ENCODE results near the gene DERA. TPM values are rescaled to one million over a fixed set of nuclear protein-coding genes. Genes with fewer than 3 reads are reported as not detected.

The DERA gene
- total RNA-seq, 2 donors from 2014 or later: 33.0 to 33.7 TPM

GRCh38 chr12:15982071-15982470, 70.9 kb downstream of the DERA start:
- no peak overlapping the region for H3K4me3 ChIP-seq
- WGBS: 64% methylated on average over 5 of the region's 5 CpGs
- H3K9me3 ChIP-seq: no peaks in the 10 kb centered on the region
- no peak overlapping the region for H3K27ac ChIP-seq
- H3K27me3 ChIP-seq (replicated peaks; ENCODE audit: insufficient read depth): no peaks in the 10 kb centered on the region
- intact Hi-C loops (cut with DNase I): no loop called here
- no peak for DNase-seq (ENCODE audit: low spot score)
- no peaks in the 10 kb centered on the region for H3K36me3 ChIP-seq
- no peak for TF ChIP-seq POLR2A (IDR thresholded peaks at IDR 0.05)
- no peak for TF ChIP-seq POLR2AphosphoS5 (IDR thresholded peaks at IDR 0.05)
- TF ChIP-seq CTCF (IDR thresholded peaks at IDR 0.05): no peak
- no peaks in the 10 kb centered on the region for H3K4me1 ChIP-seq (replicated peaks)

- Histone ChIP-seq H3K27me3 (replicated peaks; ENCODE audit: insufficient read depth) (no peaks in the 10 kb centered on the region), H3K27ac (no peak overlapping the region), H3K9me3 (no peaks in the 10 kb centered on the region), H3K4me3 (no peak overlapping the region), H3K4me1 (replicated peaks) (no peaks in the 10 kb centered on the region), H3K36me3 (no peaks in the 10 kb centered on the region)
- 46% methylated on average over 3 of the region's 3 CpGs for WGBS
- TF ChIP-seq POLR2AphosphoS5 (IDR thresholded peaks at IDR 0.05) (no peak), CTCF (IDR thresholded peaks at IDR 0.05) (peak in 1 of 4 experiments; percentile 19), POLR2A (IDR thresholded peaks at IDR 0.05) (no peak)
- DNase-seq (ENCODE audit: low spot score): no peak
- intact Hi-C loops (cut with DNase I): no loop called here
These were observed 71.3 kb downstream of the DERA start for GRCh38 chr12:15982471-15982870.

DNA sequence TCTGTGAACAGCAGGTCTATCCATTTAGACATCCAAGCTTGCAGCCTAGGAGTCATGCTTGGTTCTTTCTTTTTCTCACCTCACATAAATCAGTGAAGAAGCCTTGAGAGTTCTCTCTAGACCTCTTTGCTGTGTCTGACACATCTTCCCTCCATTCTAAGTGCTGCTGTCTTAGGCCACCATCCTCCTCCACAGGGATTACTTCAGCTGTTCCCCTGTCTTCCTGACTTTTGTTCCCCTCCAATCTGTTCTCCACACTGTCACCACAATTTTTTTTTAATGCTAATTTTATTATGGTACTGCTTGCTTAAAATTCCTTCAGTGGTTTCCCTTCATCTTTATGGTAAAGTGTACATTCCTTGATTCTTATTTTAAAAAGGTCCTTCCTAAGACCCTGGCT, 71.8 kb downstream of the DERA start:
- Histone ChIP-seq H3K27ac (no peak overlapping the region), H3K9me3 (no peaks in the 10 kb centered on the region), H3K27me3 (replicated peaks; ENCODE audit: insufficient read depth) (no peaks in the 10 kb centered on the region), H3K4me1 (replicated peaks) (no peaks in the 10 kb centered on the region), H3K4me3 (no peak overlapping the region), H3K36me3 (no peaks in the 10 kb centered on the region)
- no peak for TF ChIP-seq POLR2AphosphoS5 (IDR thresholded peaks at IDR 0.05)
- TF ChIP-seq POLR2A (IDR thresholded peaks at IDR 0.05): no peak
- no peak for TF ChIP-seq CTCF (IDR thresholded peaks at IDR 0.05)
- no peak for DNase-seq (ENCODE audit: low spot score)
- intact Hi-C loops (cut with DNase I): no loop called here

DNA sequence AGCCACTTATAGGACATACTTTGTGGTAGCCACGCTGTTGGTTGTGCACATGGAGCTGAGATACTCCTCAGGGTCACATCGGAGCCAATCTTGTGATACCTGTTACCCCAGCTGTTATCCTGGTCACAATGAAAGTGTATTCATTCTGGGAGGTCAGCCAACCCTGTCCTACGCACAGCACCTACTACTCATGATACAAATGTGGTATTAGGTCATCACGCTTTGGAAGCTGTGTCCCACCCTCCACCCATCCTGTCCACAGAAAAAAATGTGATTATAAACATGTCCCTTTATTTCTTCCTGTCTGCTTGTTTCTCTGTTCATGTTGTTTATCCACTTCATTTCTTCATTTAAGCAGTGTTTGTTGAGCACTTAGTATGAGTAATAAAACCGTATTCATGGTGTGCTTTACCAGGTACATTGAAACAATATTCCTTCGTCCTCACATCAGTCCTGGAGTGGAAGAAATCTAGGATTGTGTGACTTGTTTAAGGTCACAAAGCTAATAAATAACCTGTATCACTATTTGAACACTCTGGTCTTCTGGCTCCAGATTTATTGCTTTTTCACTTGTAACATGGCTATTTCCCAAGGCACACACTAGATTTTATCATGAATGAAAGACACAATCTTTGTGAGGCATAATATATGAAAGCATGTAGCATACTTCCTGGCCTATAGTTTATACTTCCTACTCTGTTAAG, 73.1 kb downstream of the DERA start:
- Histone ChIP-seq H3K9me3 (no peaks in the 10 kb centered on the region), H3K36me3 (no peaks in the 10 kb centered on the region), H3K27me3 (replicated peaks; ENCODE audit: insufficient read depth) (no peaks in the 10 kb centered on the region), H3K4me1 (replicated peaks) (no peaks in the 10 kb centered on the region), H3K27ac (no peak overlapping the region), H3K4me3 (no peak overlapping the region)
- no peak for DNase-seq (ENCODE audit: low spot score)
- 60% methylated on average over 6 of the region's 6 CpGs for WGBS
- intact Hi-C loops (cut with DNase I): no loop called here
- TF ChIP-seq POLR2A (IDR thresholded peaks at IDR 0.05) (no peak), POLR2AphosphoS5 (IDR thresholded peaks at IDR 0.05) (peak; percentile 44), CTCF (IDR thresholded peaks at IDR 0.05) (no peak)

DNA sequence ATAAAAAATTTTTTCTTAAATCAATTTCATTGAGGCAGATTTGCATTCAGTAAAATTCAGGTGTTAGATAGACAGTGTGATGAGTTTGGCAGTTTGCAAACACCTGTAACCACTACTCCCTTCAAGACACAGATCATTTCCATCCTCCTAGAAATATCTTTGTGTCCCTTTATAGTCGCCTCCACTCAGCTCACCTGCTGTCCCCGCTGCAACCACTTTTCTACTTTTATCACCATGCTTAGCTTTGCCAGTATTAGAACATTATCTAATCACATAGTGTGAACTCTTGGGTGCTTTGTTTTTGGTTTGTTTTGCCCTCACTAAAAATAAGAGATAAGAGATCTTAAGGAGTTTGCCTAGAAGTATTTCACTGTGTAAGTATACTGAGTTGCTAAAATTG, 73.8 kb downstream of the DERA start:
- no peaks in the 10 kb centered on the region for H3K36me3 ChIP-seq
- H3K4me3 ChIP-seq: no peak overlapping the region
- no peaks in the 10 kb centered on the region for H3K27me3 ChIP-seq (replicated peaks; ENCODE audit: insufficient read depth)
- no peaks in the 10 kb centered on the region for H3K4me1 ChIP-seq (replicated peaks)
- 95% methylated on average over 2 of the region's 2 CpGs for WGBS
- no peak overlapping the region for H3K27ac ChIP-seq
- no peaks in the 10 kb centered on the region for H3K9me3 ChIP-seq
- DNase-seq (ENCODE audit: low spot score): no peak
- TF ChIP-seq POLR2A (IDR thresholded peaks at IDR 0.05): no peak
- no peak for TF ChIP-seq POLR2AphosphoS5 (IDR thresholded peaks at IDR 0.05)
- no peak for TF ChIP-seq CTCF (IDR thresholded peaks at IDR 0.05)
- intact Hi-C loops (cut with DNase I): no loop called here
